T47D (cell line): ENCODE data around the gene COL4A3.
"Not testable (repeated sequence)": the region's sequence is repeated elsewhere in the genome, so short reads cannot be mapped to it uniquely, and the experiment has no call there.

Experiments used
- DNase-seq, 2 experiments: peaks; one replicate each; pipeline versions ENCODE4 v3.0.0 to v3.0.0-alpha.2; 2011 to 2012; ENCODE audit warnings: low read depth in 1 of 2, low spot score in 1 of 2
- JUND ChIP-seq: IDR thresholded peaks from 2 replicates; pipeline ENCODE4 v1.6.1; 2012; ENCODE audit warnings: low read depth
- in situ Hi-C: cut with HindIII; loops from 2 replicates; pipeline ENCODE4 v1.10.0; 2016; ENCODE audit warnings: low sequenced_read_pairs, low pct_unique_long_range_greater_than_20kb

The COL4A3 gene

DNA sequence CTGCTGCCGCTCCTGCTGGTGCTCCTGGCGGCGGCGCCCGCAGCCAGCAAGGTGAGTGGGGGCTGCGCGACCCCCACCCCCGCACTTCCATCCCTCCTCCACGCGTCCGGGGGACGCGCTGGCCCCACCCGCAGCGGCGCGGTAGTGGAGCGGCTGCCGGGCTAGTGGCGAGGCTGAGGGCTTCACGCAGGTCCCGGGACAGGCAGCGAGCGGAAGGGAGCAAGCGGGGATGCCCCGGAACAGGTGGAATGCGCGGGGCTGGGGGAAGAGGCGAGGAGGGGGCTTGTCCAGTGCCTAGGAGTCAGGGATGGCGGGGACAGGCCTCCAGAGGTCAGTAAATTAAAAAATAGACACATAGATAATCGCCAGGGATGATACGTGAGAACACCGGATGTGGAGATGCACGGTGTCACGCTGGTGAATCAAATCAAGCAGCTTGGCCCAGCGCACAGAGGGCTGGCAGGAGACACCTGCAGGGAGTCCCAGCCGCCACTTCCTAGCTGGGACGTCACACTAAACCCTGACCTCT, 403 bp downstream of the COL4A3 start:
- DNase-seq, result no peak
- in situ Hi-C loops, result no loop called here
- TF ChIP-seq JUND, result no peak

GRCh38 chr2:227171779-227172178, 7.4 kb downstream of the COL4A3 start:
- in situ Hi-C loops, DNase-seq: not testable (repeated sequence)

DNA sequence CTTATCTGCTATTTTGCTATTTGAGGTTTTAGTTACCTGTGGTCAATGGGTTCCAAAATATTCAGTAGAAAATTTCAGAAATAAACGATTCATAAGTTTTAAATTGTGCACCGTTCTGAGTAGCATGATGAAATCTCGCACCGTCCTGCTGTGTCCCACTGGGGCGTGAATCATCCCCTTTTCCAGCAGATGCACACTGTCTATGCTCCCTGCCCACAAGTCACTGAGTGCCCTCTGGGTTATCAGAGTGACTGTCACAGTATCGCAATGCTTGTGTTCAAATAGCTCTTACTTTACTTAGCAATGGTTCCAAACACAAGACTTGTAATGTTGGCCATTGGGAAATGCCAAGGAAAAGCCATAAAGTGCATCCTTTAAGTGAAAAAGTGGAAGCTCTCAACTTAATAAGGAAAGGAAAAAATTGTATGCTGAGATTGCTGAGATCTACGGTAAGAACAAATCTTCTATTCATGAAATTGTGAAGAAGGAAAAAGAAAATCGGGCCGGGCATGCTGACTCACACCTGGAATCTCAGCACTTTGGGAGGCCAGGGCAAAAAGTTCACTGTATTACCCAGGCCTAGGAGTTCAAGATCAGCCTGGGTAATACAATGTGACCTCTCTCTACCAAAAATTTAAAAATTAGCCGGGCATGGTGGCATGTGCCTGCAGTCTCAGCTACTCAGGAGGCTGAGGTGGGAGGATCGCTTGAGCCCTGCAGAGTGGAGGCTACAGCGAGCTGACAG, 13.3 kb downstream of the COL4A3 start:
- in situ Hi-C loops, result no loop called here
- no peak for TF ChIP-seq JUND
- no peak for DNase-seq

GRCh38 chr2:227179988-227180685, 15.7 kb downstream of the COL4A3 start:
- no peak for DNase-seq
- in situ Hi-C loops, result no loop called here

GRCh38 chr2:227180770-227181169, 16.3 kb downstream of the COL4A3 start:
- in situ Hi-C loops, result no loop called here
- TF ChIP-seq JUND, result no peak
- DNase-seq, result no peak

More at GRCh38 chr2:227179988-227180685, 15.7 kb downstream of the COL4A3 start:
- TF ChIP-seq JUND, result no peak

DNA sequence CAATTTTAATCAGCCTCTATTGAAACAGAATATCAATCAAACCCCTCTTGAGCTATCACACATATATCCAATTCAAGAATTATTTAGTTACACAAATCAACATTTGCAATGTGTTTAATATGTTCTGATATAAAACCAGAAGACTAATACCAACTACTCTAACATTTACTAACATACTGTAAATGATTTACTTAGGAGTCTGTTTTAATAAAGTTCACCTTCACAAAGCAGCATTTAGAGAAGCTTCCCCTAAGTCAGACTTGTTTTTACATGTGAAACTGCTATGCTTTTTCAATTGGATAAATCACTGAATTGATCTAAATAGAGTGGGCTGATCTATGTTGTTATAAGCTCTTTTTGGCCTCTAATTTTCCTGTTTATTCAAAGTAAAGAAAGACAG, 18.3 kb downstream of the COL4A3 start:
- no peak for TF ChIP-seq JUND
- in situ Hi-C loops, result no loop called here
- no peak for DNase-seq

- no peak for DNase-seq
- TF ChIP-seq JUND, result no peak
- in situ Hi-C loops, result no loop called here
Observed at GRCh38 chr2:227183657-227184367, 19.4 kb downstream of the COL4A3 start.

GRCh38 chr2:227185615-227186232, 21.3 kb downstream of the COL4A3 start:
- in situ Hi-C loops, result no loop called here
- no peak for DNase-seq
- TF ChIP-seq JUND, result no peak

DNA sequence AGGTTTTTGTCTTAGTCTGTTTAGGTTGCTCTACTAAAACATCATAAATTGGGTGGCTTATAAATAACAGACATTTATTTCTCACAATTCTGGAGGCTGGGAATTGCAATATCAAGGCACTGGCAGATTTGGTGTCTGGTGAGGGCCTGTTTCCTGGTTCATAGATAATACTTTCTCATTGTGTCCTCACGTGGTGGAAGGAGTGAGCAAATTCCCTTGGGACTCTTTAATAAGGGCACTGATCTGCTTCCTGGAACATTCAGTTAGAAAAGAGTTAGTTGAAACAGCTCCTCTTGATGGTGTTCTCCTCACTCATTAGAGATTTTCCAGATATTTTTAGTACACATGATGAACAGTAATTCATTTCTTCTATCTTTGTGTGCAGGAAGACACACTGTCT, 22.3 kb downstream of the COL4A3 start:
- no peak for DNase-seq
- no peak for TF ChIP-seq JUND
- in situ Hi-C loops, result no loop called here

- TF ChIP-seq JUND, result no peak
- in situ Hi-C loops, result no loop called here
- no peak for DNase-seq
Observed at GRCh38 chr2:227188292-227188691, 23.9 kb downstream of the COL4A3 start.

- no peak for DNase-seq
- in situ Hi-C loops, result no loop called here
- TF ChIP-seq JUND, result no peak
Observed at GRCh38 chr2:227191367-227191766, 26.9 kb downstream of the COL4A3 start.

GRCh38 chr2:227192491-227192890, 28.1 kb downstream of the COL4A3 start:
- no peak for DNase-seq
- in situ Hi-C loops, result no loop called here
- no peak for TF ChIP-seq JUND

- TF ChIP-seq JUND, result no peak
- in situ Hi-C loops, result no loop called here
- DNase-seq, result no peak
Observed at GRCh38 chr2:227194219-227194618, 29.8 kb downstream of the COL4A3 start.
